Cardiac septum (tissue), 1 donor: Measurements from ENCODE around the gene ROS1. TPM values are rescaled to one million over a fixed set of nuclear protein-coding genes. Genes with fewer than 3 reads are reported as not detected.
"Not testable (repeated sequence)": the region's sequence is repeated elsewhere in the genome, so short reads cannot be mapped to it uniquely, and the experiment has no call there.

ENCODE experiments used
- DNase-seq: peaks from one replicate; pipeline ENCODE4 v3.0.0-alpha.2; 2020; ENCODE audit warnings: low spot score
- intact Hi-C: fragments of 100-400 bp; cut with DNase I; formaldehyde crosslinking; loops from one replicate; pipeline ENCODE4 v1.14.0; 2022
- total RNA-seq: library from RNA; stranded (reverse); fragmentation: NEBNext Ultra II Directional; extraction: Animal tissue kit (Norgen Biotek cat#: 25700); gene quantifications from one replicate; pipeline ENCODE4 v1.2.1, GENCODE V29; 2021
- donor health status: DM: no; HTN: no; CAD: no.

The ROS1 gene
- total RNA-seq, 1 donor from 2014 or later, result 0.05 TPM

- intact Hi-C loops, result no loop called here
Observed at GRCh38 chr6:117389227-117390057, 36.3 kb downstream of the ROS1 start.

GRCh38 chr6:117387454-117387974 is 38.2 kb downstream of the ROS1 start:
- intact Hi-C loops, result no loop called here
- no peak for DNase-seq

More at GRCh38 chr6:117389227-117390057, 36.3 kb downstream of the ROS1 start:
- DNase-seq, result no peak

GRCh38 chr6:117384659-117385058 is 41.1 kb downstream of the ROS1 start:
- intact Hi-C loops, result no loop called here

GRCh38 chr6:117381749-117382148 is 44.0 kb downstream of the ROS1 start:
- intact Hi-C loops, result no loop called here
- DNase-seq, result no peak

More at GRCh38 chr6:117384659-117385058, 41.1 kb downstream of the ROS1 start:
- no peak for DNase-seq

GRCh38 chr6:117380298-117380697 is 45.4 kb downstream of the ROS1 start:
- intact Hi-C loops, result no loop called here
- no peak for DNase-seq

- no peak for DNase-seq
- intact Hi-C loops, result no loop called here
Observed at GRCh38 chr6:117375446-117375845, 50.3 kb downstream of the ROS1 start.

- intact Hi-C loops, result no loop called here
- DNase-seq, result no peak
Observed at GRCh38 chr6:117373211-117373813, 52.4 kb downstream of the ROS1 start.

- DNase-seq, intact Hi-C loops: not testable (repeated sequence)
Observed at GRCh38 chr6:117372289-117372688, 53.5 kb downstream of the ROS1 start.

- no peak for DNase-seq
- intact Hi-C loops, result no loop called here
Observed at GRCh38 chr6:117371492-117371891, 54.2 kb downstream of the ROS1 start.

GRCh38 chr6:117359581-117359980 is 66.2 kb downstream of the ROS1 start:
- DNase-seq, result no peak
- intact Hi-C loops, result no loop called here

GRCh38 chr6:117354671-117355070 is 71.1 kb downstream of the ROS1 start:
- DNase-seq, result no peak
- intact Hi-C loops, result no loop called here

GRCh38 chr6:117352466-117353081 is 73.2 kb downstream of the ROS1 start:
- DNase-seq, result no peak
- intact Hi-C loops, result no loop called here

GRCh38 chr6:117351521-117351920 is 74.2 kb downstream of the ROS1 start:
- no peak for DNase-seq
- intact Hi-C loops, result no loop called here

- intact Hi-C loops, result loop anchor here (2.0 to 5.0 kb wide), 2 partner anchors 211 to 258 kb away; no protein-coding TSS in a partner anchor
- DNase-seq, result no peak
Observed at GRCh38 chr6:117346142-117346930, 79.4 kb downstream of the ROS1 start.

GRCh38 chr6:117345292-117345610 is 80.5 kb downstream of the ROS1 start:
- no peak for DNase-seq
- intact Hi-C loops, result loop anchor here (5.0 kb wide), 1 partner anchor 212 kb away; no protein-coding TSS in a partner anchor

- no peak for DNase-seq
- intact Hi-C loops, result loop anchor here (5.0 kb wide), 1 partner anchor 213 kb away; no protein-coding TSS in a partner anchor
Observed at GRCh38 chr6:117344444-117345291, 81.1 kb downstream of the ROS1 start.

GRCh38 chr6:117338567-117338966 is 87.2 kb downstream of the ROS1 start:
- intact Hi-C loops, result no loop called here
- DNase-seq, result no peak

- intact Hi-C loops, result no loop called here
Observed at GRCh38 chr6:117329926-117330325, 95.8 kb downstream of the ROS1 start.

GRCh38 chr6:117328500-117328899 is 97.2 kb downstream of the ROS1 start:
- DNase-seq, result no peak
- intact Hi-C loops, result no loop called here

More at GRCh38 chr6:117329926-117330325, 95.8 kb downstream of the ROS1 start:
- DNase-seq, result no peak
